PFSK-1 (cell line): ENCODE data around the gene USP28.

Experiments
- POLR2AphosphoS5 ChIP-seq: IDR thresholded peaks from 2 replicates; pipeline ENCODE4 v1.6.1; 2012; ENCODE audit warnings: low read depth, mild to moderate bottlenecking, control low read depth, low read length, moderate library complexity
- SIN3A ChIP-seq: IDR thresholded peaks from 2 replicates; pipeline ENCODE4 v1.6.1; 2012; ENCODE audit warnings: mild to moderate bottlenecking, low read length, moderate library complexity, borderline replicate concordance; ENCODE audit not compliant: insufficient read depth
- TAF1 ChIP-seq: IDR thresholded peaks from 2 replicates; pipeline ENCODE4 v1.6.1; 2012; ENCODE audit warnings: low read length, control low read depth, borderline replicate concordance; ENCODE audit not compliant: insufficient read depth
- TF ChIP-seq, protein P1 (sequence below), 2 experiments: IDR thresholded peaks; 2 replicates each; pipeline versions ENCODE4 v1.6.1 to v1.8.0; 2011 to 2012; ENCODE audit warnings: low read depth in 2 of 2, low read length in 2 of 2, control low read depth in 1 of 2, inconsistent platforms in 1 of 2, mild to moderate bottlenecking in 1 of 2, moderate library complexity in 1 of 2; ENCODE audit not compliant: insufficient read depth in 1 of 2

GRCh38 chr11:113888848-113889247 is 13.5 kb upstream of the USP28 start:
- TF ChIP-seq SIN3A (no peak), TAF1 (no peak), POLR2AphosphoS5 (no peak)
- TF ChIP-seq, protein P1, sequence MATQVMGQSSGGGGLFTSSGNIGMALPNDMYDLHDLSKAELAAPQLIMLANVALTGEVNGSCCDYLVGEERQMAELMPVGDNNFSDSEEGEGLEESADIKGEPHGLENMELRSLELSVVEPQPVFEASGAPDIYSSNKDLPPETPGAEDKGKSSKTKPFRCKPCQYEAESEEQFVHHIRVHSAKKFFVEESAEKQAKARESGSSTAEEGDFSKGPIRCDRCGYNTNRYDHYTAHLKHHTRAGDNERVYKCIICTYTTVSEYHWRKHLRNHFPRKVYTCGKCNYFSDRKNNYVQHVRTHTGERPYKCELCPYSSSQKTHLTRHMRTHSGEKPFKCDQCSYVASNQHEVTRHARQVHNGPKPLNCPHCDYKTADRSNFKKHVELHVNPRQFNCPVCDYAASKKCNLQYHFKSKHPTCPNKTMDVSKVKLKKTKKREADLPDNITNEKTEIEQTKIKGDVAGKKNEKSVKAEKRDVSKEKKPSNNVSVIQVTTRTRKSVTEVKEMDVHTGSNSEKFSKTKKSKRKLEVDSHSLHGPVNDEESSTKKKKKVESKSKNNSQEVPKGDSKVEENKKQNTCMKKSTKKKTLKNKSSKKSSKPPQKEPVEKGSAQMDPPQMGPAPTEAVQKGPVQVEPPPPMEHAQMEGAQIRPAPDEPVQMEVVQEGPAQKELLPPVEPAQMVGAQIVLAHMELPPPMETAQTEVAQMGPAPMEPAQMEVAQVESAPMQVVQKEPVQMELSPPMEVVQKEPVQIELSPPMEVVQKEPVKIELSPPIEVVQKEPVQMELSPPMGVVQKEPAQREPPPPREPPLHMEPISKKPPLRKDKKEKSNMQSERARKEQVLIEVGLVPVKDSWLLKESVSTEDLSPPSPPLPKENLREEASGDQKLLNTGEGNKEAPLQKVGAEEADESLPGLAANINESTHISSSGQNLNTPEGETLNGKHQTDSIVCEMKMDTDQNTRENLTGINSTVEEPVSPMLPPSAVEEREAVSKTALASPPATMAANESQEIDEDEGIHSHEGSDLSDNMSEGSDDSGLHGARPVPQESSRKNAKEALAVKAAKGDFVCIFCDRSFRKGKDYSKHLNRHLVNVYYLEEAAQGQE (IDR thresholded peaks at IDR 0.05; ENCODE audit: insufficient read depth in 1 of 2, low read depth in 2 of 2, low read length in 2 of 2), result no peak
